GM18907 (cell line): ENCODE measurements around the gene EFTUD2.

Experiments used
- ATAC-seq: cut with Tn5 transposase; IDR thresholded peaks from one replicate; pipeline ENCODE4 v1.9.1; 2021; ENCODE audit warnings: mild to moderate bottlenecking, moderate library complexity; ENCODE audit not compliant: unreplicated experiment

Gene EFTUD2

DNA sequence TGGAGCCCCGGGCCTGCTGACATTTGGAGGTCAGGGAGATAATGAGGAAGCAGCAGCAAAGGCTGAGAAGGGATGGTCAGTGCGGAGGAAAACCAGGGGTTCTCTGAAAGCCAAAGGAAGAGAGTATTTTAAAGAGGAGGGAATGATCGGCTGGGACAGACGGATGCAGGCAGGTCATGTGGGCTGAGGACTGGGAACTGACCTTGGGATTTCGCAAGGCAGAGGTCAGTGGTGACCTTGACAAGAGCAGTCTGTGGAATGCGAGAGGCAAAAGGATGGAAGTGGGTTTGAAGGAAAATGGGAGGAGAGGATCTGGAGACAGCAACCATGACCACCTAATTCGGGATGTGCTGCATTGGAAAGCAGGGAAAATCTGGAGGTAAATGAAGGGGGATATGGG is 10.2 kb downstream of the EFTUD2 start:
- no peak for ATAC-seq

DNA sequence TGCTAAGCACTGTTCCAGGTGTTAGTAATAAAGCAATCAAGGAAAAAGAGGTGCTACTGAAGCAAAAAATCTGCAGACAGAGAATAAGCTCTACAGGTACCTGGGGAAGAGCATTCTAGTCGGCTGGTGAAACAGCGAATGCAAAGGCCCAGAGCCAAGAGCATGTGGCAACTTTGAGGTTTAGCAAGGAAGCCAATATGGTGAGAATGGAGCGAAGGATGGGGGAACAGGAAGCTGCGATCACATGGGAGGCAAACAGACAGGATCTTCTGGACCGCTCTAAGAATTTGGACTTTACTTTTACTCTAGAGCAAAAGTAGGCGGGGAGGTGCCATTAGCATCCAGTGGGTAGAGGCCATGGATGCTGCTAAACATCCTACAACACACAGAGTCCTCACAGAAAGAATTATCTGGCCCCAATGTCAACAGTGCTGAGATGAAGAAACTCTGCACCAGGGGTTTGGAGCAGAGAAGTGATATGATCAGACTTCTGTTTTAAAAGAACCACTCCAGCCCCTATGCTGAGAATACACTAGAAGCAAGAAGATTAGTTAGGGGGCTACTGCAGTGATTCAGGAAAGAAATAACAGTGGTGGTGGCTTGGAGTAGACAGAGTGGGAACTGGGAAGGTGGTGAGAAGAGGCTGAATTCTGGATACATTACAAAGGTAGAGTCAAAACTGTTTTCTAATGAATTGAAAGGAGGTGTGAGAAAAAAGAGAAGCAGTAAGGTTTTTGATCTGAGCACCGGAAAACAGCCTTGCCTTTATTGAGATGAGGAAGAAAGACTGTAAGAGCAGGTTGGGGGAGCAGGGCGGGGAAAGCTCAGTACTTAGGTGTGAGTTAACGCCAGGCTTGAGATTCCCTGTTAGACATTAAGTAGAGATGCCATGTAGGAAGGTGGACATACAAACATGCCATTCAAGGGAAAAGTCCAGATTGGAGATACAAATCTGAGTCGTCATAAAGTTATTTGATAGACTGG is 11.0 kb downstream of the EFTUD2 start:
- no peak for ATAC-seq

DNA sequence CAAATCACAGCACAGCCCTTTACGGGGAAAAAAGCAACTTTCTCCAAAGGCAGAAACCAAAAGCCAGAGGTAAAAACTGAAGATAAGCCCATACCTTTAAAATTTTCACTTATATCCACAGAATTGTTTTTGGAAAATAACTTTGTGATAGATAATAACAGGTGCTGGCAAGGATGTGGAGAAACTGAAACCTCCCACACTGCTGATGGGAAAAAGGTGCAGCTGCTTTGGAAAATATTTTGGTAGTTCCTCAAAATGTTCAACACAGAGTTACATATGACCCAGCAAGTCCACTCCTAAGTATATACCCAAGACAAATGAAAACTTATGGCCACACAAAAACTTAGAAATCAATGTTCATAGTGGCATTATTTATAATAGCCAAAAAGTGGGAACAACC is 12.2 kb downstream of the EFTUD2 start:
- no peak for ATAC-seq

DNA sequence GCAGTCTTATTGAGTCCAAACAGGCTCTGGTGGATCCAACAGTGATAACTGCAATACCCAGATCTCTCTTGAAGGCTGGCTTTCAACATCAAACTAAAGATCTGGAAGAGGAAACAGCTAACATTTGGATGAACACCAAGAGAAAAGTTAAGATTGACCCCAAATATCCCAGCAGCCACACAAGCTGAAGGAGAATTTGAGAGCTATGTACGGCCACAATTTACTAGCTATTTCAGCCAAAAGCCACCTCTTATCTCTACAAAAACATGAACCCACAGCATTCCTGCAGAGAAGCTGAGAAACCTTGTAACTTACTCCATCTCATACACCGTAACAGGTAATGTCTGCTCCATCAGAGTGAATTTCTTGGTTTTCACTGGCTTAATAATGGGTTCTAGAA is 14.3 kb downstream of the EFTUD2 start:
- no peak for ATAC-seq

DNA sequence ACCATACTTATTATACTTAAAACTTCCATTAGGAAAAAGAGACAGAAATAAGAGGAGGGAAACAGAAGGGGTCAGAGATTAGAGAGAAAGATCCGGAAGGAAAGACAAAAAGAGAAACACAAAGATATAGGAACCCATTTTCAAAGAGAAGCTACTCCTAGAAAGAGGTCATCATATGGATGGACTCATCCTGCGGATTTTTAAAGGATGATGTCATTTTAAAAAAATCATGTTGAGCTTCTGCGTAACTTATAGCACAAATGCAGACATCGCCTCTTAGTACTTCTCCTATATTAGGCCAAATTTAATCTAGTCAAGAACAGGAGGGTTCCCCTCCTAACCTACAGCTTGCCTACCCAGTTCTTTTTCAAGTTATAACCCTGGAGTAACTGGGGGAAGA is 18.1 kb downstream of the EFTUD2 start:
- ATAC-seq, result no peak

DNA sequence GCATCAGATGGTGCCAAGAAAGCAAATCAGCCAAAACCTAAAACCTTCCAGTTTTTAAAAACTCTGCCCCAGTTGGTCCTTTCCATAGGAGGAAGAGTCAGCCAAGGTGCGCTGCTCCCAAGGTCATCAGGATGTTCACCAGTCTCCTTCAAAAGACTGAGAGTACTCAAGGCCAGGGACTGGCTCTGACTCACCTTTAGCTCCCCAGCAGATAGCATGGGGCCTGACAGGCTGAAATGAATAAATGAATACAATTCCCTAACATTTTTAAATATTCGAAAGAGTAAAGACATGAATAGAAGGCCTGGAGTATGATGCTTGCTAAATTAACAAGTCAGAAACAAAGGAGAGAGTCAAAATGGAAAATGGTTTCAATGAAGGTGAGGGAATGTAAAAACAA is 19.2 kb downstream of the EFTUD2 start:
- ATAC-seq, result no peak

DNA sequence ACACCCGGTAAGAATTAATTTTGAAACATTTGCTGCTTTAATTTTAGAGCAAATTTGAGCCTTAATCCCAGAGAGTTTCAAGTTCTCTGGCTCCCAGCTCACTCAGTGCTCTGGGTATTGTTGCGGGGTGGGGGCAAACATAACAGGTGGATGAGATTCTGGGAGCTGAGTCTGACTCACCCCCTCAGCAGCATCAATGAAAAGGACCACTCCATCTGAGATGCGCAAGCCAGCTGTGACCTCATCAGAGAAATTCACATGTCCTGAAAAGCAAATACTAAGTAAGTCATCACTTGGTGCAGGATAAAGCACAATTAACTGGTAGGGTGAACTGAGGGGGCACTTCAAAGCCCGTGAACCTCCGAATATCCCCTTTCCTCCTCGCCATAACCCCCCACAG is 19.9 kb downstream of the EFTUD2 start:
- ATAC-seq, result no peak

DNA sequence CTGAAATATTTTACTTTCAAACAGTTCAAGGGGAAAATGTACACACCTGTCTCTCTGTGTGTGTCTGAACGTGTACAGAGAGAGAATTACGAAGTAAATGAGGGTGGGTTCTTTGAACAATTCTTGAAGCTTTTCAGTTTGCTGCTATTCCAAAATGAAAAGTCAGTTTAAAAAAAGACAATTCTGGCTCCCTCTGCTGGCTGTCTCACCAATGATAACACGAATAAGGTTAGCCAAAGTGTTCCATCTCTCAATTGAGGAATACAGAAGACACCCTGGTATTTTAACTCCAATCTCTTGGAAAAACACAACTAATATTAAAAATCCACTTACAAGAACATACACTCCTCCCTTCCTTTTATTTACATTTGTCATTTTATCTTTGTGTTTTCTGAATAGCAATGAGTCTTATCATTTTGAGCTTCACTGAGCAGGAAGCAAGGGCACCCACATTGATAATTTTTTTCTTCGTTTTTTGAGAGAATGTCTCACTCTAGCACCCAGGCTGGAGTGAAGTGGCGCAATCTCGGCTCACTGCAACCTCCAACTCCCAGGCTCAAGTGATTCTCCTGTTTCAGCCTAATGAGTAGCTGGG is 20.5 kb downstream of the EFTUD2 start:
- no peak for ATAC-seq

DNA sequence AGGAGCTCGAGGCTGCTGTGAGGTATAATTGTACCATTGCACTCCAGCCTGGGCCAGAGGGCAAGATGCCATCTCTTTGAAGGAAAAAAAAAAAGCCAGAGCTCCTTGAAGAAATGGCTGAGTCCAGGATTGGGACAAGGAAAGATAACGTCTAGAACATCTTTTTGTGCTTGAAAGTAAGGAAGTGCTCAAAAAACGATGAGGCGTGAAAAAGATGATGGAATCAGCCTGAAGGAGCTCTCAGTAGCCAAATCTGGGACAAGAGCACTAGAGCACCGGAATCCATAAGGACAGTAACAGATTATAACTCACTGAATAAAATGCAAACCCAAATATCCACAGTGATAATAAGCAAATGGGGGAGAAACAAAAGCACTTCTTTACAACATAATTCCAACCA is 22.1 kb downstream of the EFTUD2 start:
- ATAC-seq, result no peak

DNA sequence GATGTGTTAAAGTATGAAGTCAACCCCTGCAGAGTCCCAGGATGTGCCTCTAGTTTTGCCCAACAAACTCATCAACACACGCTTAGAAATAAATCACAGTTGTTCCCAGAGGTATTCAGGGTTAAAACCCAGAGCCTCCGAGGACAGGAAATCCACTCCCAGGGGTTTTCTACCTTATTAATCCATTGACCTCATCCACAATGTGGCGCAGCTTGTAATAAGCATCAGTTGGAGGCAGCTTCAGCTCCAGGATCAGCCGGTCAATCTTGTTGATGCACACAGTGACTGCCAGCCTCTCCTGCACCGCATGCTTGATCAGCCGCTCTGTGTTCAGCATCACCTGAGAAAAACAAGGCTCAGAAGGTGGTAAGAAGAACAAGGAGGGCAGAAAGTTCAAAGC is 23.5 kb downstream of the EFTUD2 start:
- no peak for ATAC-seq

DNA sequence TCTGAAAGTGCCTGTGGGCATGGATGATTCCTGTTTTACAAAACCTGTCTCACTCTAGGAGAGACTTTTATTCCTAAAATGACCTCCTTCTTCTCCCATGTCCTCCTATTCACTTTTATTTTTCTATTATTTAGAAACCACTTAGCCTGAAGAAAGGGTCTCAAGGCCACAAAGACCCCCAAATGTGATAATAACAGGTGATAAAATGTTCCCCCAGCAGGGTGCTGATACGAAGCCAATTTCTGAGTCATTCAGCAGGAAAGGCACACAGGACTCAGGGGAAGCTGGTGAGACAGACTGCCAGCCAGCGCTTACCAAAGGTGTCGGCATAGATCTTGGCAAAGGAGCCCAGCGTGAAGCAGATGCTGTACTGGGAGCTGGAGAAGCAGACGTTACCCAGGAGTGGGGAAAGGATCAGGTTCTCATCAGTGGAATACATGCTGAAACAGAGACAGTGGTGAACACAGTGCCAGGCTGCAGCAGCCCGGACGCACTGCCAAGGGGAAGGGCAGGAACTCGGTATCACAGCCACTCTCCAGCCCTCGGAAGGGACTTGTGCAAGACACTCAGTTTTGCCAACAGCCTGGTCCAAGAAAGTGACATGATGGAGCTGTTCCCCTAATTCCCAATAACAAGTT is 27.0 kb downstream of the EFTUD2 start:
- ATAC-seq, result no peak

DNA sequence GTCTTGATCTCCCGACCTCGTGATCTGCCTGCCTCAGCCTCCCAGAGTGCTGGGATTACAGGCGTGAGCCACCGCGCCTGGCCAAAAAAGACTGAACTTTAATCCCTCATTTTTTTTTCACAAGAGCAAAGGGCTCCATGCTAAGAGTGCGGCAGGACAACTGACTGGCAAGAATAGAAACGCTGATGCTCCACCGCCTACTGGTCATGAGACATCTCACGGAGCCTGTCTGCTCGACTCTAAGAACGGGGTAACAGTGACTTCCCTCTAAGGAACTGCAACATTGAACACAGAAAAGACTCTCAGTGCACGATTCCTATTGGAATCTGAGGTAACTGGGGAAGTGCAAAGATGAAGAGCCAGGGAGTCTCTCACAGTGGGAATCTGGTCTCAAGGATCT is 27.7 kb downstream of the EFTUD2 start:
- ATAC-seq, result no peak

DNA sequence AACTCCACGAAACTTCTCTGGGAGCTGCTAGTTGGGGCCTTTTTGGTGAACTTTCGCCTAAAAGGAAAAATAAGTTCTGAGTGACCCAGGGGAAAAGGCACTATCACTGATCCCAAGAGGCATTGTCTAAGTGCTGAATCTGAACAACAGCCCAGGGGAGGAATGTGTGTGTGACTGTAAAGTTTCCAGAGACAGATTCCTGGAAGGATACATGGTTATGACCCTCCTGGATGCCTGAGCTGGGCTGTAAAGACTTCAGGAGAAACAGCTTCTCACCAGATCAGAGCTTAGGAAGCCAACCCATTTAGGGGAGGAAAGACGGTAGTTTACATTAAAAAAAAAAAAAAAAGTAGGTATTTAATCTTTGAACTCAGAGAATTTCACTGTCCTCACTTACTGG is 31.4 kb downstream of the EFTUD2 start:
- ATAC-seq, result no peak

DNA sequence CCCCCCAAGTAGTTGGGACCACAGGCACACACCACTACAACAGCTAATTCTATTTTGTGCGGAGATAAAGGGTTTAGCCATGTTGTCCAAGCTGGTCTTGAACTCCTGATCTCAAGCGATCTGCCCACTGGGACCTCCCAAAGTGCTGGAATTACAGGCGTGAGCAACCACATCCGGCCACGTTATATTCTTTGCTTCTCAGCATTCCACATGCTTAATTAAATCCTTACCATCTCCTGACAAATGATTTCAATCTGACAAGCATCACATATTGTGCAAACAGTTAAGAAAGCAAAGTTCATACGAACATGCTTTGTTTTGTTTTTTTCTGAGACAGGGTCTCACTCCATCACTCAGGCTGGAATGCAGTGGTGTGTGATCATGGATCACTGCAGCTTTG is 33.3 kb downstream of the EFTUD2 start:
- no peak for ATAC-seq

DNA sequence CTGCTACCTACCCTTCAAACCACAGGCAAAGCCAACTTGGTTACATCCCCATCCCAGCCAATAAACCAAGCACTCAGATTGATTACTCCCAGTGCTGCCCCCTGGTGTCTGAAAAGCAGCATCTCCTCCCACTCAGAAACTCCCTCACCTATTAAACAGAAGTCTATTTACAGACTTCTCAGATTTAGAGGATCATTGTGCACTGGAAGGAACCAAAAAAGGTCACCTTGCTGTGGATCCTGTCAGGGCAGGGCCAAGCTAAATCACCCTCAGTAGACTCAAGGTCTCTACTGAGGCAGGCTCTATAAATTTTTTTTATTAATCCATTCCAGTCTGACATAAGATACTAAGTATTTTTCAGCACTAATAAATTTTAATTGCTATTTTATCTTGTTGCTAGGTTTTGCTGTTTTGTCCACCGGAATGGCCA is 34.0 kb downstream of the EFTUD2 start:
- no peak for ATAC-seq

DNA sequence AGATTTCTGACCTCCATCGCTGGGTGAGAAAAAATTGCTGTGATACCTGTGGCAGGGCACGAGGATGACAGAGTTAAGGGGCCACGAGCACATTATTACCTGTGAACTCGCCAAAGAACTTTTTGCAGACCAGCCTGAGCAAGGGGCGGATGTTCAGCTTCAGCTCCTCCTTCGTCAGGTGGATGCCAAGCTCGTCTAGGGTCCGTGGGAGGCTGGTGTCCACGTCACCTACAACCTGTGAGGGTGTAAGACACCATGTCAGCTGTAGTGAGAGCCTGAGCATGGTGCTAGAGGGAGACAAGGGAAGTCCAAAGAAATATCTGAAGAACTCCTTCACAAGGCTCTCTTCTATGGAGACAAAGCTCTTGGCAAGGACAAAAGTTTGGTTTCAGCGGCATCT is 34.4 kb downstream of the EFTUD2 start:
- ATAC-seq, result no peak

DNA sequence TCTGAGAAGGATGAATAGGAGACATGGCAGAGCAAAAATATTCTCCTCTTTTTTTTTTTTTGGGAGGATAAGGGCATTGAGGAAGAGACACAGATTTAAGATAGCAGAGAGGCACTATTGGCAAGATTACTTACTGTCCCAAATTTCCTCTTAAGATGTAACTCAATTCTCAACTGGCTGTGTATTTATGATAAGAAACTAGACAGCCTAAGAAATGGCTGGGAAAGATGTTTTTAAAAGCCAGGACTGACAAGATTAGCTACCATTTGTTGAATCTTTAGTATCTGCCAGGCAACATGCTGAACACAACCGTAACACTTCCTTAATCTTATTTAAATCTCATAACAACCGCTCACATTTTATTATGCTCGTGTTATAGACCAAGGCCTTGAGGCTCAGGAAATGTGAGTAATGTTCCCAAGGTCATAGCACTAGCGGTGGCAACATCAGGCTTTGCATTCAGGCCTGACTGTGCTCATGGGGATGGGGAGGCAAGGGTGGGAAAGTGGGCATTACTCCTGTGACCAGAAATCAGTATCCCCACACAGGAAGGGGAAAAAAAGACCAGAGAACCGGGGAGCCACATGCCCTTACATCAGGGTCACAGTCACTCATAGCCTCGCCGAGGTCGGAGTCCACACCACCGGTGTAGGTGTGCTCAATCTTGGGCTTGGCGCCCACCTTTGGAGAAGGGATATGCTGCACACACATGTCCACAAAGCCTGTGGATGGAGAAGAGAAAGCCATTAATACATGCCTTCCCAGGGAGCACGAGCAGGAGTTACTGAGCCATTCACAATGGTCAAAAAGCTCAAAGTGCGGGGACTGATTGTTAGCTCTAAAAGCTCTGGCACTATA is 36.0 kb downstream of the EFTUD2 start:
- no peak for ATAC-seq

DNA sequence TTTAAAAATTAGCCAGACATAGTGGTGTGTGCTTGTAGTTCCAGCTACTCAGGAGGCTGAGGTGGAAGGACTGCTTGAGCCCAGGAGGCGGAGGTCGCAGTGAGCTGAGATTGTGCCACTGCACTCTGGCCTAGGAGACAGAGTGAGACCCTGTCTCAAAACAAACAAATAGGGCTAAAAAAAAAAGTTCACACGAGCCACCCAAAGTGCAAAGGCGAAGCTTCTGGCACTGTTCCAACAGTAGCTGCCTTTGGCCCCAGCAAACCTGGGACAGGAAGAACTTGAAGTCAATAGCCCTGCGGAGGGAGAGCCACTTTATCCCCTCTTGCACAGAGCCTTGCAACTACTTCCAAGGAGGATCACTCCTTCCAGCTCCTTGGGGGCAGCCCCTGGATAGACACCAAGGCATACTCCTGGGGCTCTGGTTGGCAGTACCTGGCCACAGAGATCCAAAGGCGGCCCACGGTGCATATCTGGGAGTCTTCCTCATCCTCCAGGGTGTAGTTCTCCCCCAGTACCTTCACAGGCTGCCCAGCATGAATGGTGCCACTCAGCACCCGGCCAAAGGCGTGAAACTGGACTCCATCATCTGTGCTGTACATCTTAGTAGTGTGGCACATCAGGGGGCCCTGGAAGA is 36.8 kb downstream of the EFTUD2 start:
- ATAC-seq, result no peak

DNA sequence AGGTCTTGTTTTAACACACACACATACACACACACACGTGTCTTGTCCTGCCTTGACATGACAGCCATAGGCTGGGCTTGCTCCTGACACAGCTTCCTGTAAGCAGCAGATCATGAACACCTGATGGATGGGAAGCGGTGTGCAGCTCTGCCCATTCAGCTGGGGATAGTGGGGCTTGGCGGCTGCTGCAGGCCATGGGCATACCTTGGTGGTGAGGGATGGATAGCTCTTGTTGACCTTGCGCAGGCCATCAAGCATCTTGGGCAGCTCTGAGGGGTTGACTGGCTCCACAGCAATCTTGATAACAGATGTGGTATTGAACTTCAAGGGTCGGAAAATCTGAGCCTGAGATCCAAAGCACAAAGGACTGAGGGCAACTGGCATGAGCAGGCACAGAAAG is 39.5 kb downstream of the EFTUD2 start:
- no peak for ATAC-seq

DNA sequence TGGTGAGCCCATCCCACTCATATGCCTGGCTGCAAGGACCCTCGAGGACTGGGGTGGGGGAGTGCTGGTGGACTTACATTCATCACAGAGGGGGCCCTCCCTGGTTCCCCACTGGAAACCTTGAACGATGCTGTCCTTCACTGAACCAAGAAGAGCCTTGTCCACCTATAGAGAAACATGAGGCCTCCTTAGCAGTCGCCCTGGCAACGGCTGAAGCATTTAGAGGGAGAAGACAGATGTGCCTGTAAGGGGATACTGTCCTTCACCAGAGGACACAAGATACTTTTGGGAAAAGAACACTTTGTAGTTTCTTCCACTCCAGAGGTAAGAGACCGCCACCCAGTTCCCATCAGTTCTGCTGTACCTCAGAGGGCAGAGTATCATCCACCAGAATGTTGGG is 45.1 kb downstream of the EFTUD2 start:
- ATAC-seq, result no peak

DNA sequence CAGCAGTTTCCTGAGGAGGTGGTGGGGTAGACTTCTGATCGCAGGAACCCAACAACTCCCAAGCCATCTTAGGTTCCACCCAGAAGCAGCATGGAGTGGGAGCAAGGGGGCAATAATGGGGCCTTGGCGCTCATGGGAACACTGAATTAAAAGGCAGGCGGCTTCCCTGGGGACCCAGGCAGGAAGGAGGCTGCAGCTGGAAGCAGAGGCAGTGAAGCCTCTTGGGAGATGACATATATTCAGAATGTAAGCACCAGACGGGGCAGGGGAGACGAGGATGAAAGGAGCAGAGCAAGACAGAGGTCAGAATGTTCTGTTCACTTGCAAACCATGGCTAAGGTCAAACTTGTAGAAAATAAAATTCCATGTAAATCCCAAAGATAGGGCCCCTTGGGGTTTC is 48.6 kb downstream of the EFTUD2 start:
- no peak for ATAC-seq
